SK-N-SH (cell line): Measurements from ENCODE around the gene WDFY2. TPM values are rescaled to one million over a fixed set of nuclear protein-coding genes. Genes with fewer than 3 reads are reported as not detected.

Experiments
- CTCF ChIA-PET: fragments of 300-600, 350-600 bp; formaldehyde crosslinking; extraction: SDS; loops from one replicate; lab custom pipeline; 2021; lab: Yijun Ruan, JAX
- POLR2A ChIA-PET: fragments of 350-600 bp; sonication (Branson Sonifier 250); formaldehyde crosslinking; extraction: SDS; loops from one replicate; lab custom pipeline; 2020; ENCODE audit warnings: antibody characterized with exemption, inconsistent platforms; lab: Yijun Ruan, JAX
- DNase-seq: peaks from one replicate; pipeline ENCODE4 v3.0.0; 2012
- H2AFZ ChIP-seq: fragments of 200-600 bp; sonication (generic); 2 replicates; pipeline ENCODE4 v1.8.1; 2016; ENCODE audit warnings: antibody characterized with exemption, mild to moderate bottlenecking, low read depth
- H3F3A ChIP-seq: fragments of 200-600 bp; sonication (generic); replicated peaks from 2 replicates; pipeline ENCODE3; 2016; ENCODE audit warnings: antibody characterized with exemption, mild to moderate bottlenecking; ENCODE audit not compliant: insufficient read depth
- H3K27ac ChIP-seq, 2 experiments: fragments of 200-500 bp in 1 of 2; fragments of 200-600 bp in 1 of 2; sonication (Bioruptor generic) in 1 of 2; sonication (generic), shearing (Covaris generic) in 1 of 2; 2 replicates each; pipeline versions ENCODE4 v1.5.1 to v1.6.1; 2014 to 2016; ENCODE audit warnings: low read depth in 2 of 2, inconsistent platforms in 1 of 2, low read length in 1 of 2, mild to moderate bottlenecking in 1 of 2, mixed read lengths in 1 of 2
- H3K27me3 ChIP-seq: fragments of 200-600 bp; sonication (generic), shearing (Covaris generic); 2 replicates; pipeline ENCODE4 v1.6.1; 2016; ENCODE audit warnings: mixed run types; ENCODE audit not compliant: insufficient read depth
- H3K36me3 ChIP-seq, 2 experiments: fragments of 200-500 bp in 1 of 2; fragments of 200-600 bp in 1 of 2; sonication (Bioruptor generic) in 1 of 2; sonication (generic) in 1 of 2; replicated peaks in 1 of 2; 2 replicates each; pipeline versions ENCODE3 to v1.5.1; 2014 to 2016; ENCODE audit warnings: low read length in 1 of 2, mild to moderate bottlenecking in 1 of 2; ENCODE audit not compliant: insufficient read depth in 2 of 2, control insufficient read depth in 1 of 2
- H3K4me1 ChIP-seq, 2 experiments: fragments of 200-500 bp in 1 of 2; fragments of 200-600 bp in 1 of 2; sonication (Bioruptor generic) in 1 of 2; sonication (generic), shearing (Covaris generic) in 1 of 2; 2 replicates each; pipeline versions ENCODE4 v1.5.1 to v1.6.1; 2014 to 2016; ENCODE audit warnings: low read depth in 1 of 2, low read length in 1 of 2, mixed run types in 1 of 2; ENCODE audit not compliant: insufficient read depth in 2 of 2, control insufficient read depth in 1 of 2
- H3K4me2 ChIP-seq: fragments of 200-600 bp; sonication (generic), shearing (Covaris generic); 2 replicates; pipeline ENCODE4 v1.6.1; 2017; ENCODE audit warnings: mixed run types
- H3K4me3 ChIP-seq, 2 experiments: fragments of 200-500 bp in 1 of 2; fragments of 200-600 bp in 1 of 2; sonication (Bioruptor generic) in 1 of 2; sonication (generic), shearing (Covaris generic) in 1 of 2; 2 replicates each; pipeline versions ENCODE4 v1.5.1 to v1.8.1; 2014 to 2016; ENCODE audit warnings: low read depth in 2 of 2, inconsistent platforms in 1 of 2, low read length in 1 of 2, mild to moderate bottlenecking in 1 of 2, mixed read lengths in 1 of 2, moderate library complexity in 1 of 2
- H3K79me2 ChIP-seq: fragments of 200-600 bp; sonication (generic); 2 replicates; pipeline ENCODE4 v1.8.1; 2017; ENCODE audit warnings: mild to moderate bottlenecking; ENCODE audit not compliant: insufficient read depth
- H3K9ac ChIP-seq: fragments of 200-600 bp; sonication (generic); 2 replicates; pipeline ENCODE4 v1.6.1; 2017; ENCODE audit warnings: mixed run types
- H3K9me2 ChIP-seq: fragments of 200-600 bp; sonication (generic); 2 replicates; pipeline ENCODE4 v1.6.1; 2017; ENCODE audit warnings: mixed run types
- H3K9me3 ChIP-seq: fragments of 200-600 bp; sonication (generic); 2 replicates; pipeline ENCODE4 v1.6.1; 2017; ENCODE audit warnings: mixed run types, mild to moderate bottlenecking, moderate library complexity
- H4K20me1 ChIP-seq: fragments of 200-600 bp; sonication (generic); 2 replicates; pipeline ENCODE4 v1.6.1; 2017; ENCODE audit warnings: mild to moderate bottlenecking, mixed run types; ENCODE audit not compliant: insufficient read depth
- CTCF ChIP-seq: fragments of 200-600 bp; sonication (generic); IDR thresholded peaks from 2 replicates; pipeline ENCODE4 v1.6.1; 2017; ENCODE audit warnings: antibody characterized with exemption, mild to moderate bottlenecking, moderate library complexity
- ELF1 ChIP-seq: IDR thresholded peaks from 2 replicates; pipeline ENCODE4 v1.4.0; 2012
- FOSL2 ChIP-seq: IDR thresholded peaks from 2 replicates; pipeline ENCODE4 v1.4.0; 2012; ENCODE audit warnings: low read depth, mild to moderate bottlenecking, moderate library complexity, borderline replicate concordance
- FOXM1 ChIP-seq: IDR thresholded peaks from 2 replicates; pipeline ENCODE4 v1.4.0; 2012; ENCODE audit warnings: low read depth, mild to moderate bottlenecking
- IRF3 ChIP-seq: fragments of 150-350 bp; IDR thresholded peaks from 2 replicates; pipeline ENCODE4 v1.6.1; 2016; ENCODE audit warnings: mild to moderate bottlenecking, low read depth, low read length
- MEF2A ChIP-seq: IDR thresholded peaks from 2 replicates; pipeline ENCODE4 v1.4.0; 2012; ENCODE audit warnings: low read depth, borderline replicate concordance
- NFIC ChIP-seq: IDR thresholded peaks from 2 replicates; pipeline ENCODE4 v1.4.0; 2012; ENCODE audit warnings: borderline replicate concordance
- NRF1 ChIP-seq: IDR thresholded peaks from 2 replicates; pipeline ENCODE4 v1.6.1; 2012; ENCODE audit warnings: low read depth, mild to moderate bottlenecking, low read length
- POLR2AphosphoS5 ChIP-seq: IDR thresholded peaks from 2 replicates; pipeline ENCODE4 v1.6.1; 2012; ENCODE audit warnings: low read depth, low read length
- RAD21 ChIP-seq: IDR thresholded peaks from 2 replicates; pipeline ENCODE4 v1.6.1; 2012; ENCODE audit warnings: mild to moderate bottlenecking, low read length
- RCOR1 ChIP-seq: fragments of 150-350 bp; IDR thresholded peaks from 2 replicates; pipeline ENCODE4 v1.6.1; 2017; ENCODE audit warnings: antibody characterized with exemption, low read length
- RFX5 ChIP-seq: IDR thresholded peaks from 2 replicates; pipeline ENCODE4 v1.6.1; 2012; ENCODE audit warnings: mild to moderate bottlenecking, improper control_type of control experiment, low read length
- RXRA ChIP-seq: IDR thresholded peaks from 2 replicates; pipeline ENCODE4 v1.4.0; 2012; ENCODE audit warnings: low read depth, mild to moderate bottlenecking, borderline replicate concordance
- SMC3 ChIP-seq: IDR thresholded peaks from 2 replicates; pipeline ENCODE4 v1.6.1; 2012; ENCODE audit warnings: low read depth, low read length, improper control_type of control experiment
- TAF1 ChIP-seq: IDR thresholded peaks from 2 replicates; pipeline ENCODE4 v1.6.1; 2012; ENCODE audit warnings: low read depth, mild to moderate bottlenecking, low read length, moderate library complexity, borderline replicate concordance
- TEAD4 ChIP-seq: IDR thresholded peaks from 2 replicates; pipeline ENCODE4 v1.4.0; 2012; ENCODE audit warnings: mild to moderate bottlenecking, borderline replicate concordance; ENCODE audit not compliant: insufficient read depth
- USF2 ChIP-seq: fragments of 150-350 bp; IDR thresholded peaks from 2 replicates; pipeline ENCODE4 v1.6.1; 2017; ENCODE audit warnings: antibody characterized with exemption, low read length, low read depth, borderline replicate concordance
- YY1 ChIP-seq: IDR thresholded peaks from 2 replicates; pipeline ENCODE4 v1.4.0; 2012; ENCODE audit warnings: low read depth, mild to moderate bottlenecking
- WGBS: methylation state at CpG from one replicate; pipeline ENCODE4 v1.1.6; 2017; ENCODE audit warnings: low lambda C conversion rate; 5-methylcytosine and 5-hydroxymethylcytosine counted together
- polyA plus RNA-seq, 3 experiments: library from polyadenylated mRNA; depleted of rRNA; stranded (reverse); fragments of >200 nt; gene quantifications; 2 replicates each; pipeline ENCODE4 v1.2.3, GENCODE V29; 2012

WDFY2 gene
- polyA plus RNA-seq, 1 of the 3 experiments (the other 2 are of a cell fraction): 4.1 TPM

GRCh38 chr13:51733374-51734298 is 149.4 kb downstream of the WDFY2 start:
- Histone ChIP-seq H3K4me1 (peaks cover 23 to 30% of the 10 kb centered on the region in 2 experiments), H3K27ac (no peak overlapping the region; a peak in 1 of 4 replicates), H3K9me2 (no peaks in the 10 kb centered on the region), H3K79me2 (no peaks in the 10 kb centered on the region; the same call in 1 of the 2 replicates), H2AFZ (no peak overlapping the region)
- DNase-seq: no peak
- ChIA-PET CTCF (interaction anchor here (1.0 to 1.2 kb wide), 3 partner anchors 9 to 64 kb away, joined by 3 to 4 read pairs (median 4); no protein-coding TSS in a partner anchor), POLR2A (interaction anchor here (0.7 kb wide), 1 partner anchor 299 kb away, joined by 3 read pairs; no protein-coding TSS in a partner anchor)
- TF ChIP-seq SMC3: 0 out of 2 replicates have a peak, but pooled peaks have one; percentile 7
- 0 out of 2 replicates have a peak, but pooled peaks have one; percentile 10 for TF ChIP-seq CTCF
- TF ChIP-seq YY1: no peak
- TF ChIP-seq, all 33 proteins: peak for 2
- no peaks in the 10 kb centered on the region for H3K27me3 ChIP-seq
- no peak overlapping the region for H3K9ac ChIP-seq
- peaks cover 0 to 3% of the 10 kb centered on the region in 2 experiments for H3K36me3 ChIP-seq
- H3F3A ChIP-seq: peaks cover 4% of the 10 kb centered on the region
- H3K4me2 ChIP-seq: no peak overlapping the region
- H4K20me1 ChIP-seq: no peaks in the 10 kb centered on the region
- H3K9me3 ChIP-seq: no peaks in the 10 kb centered on the region
- WGBS: 91% methylated on average over 3 of the region's 3 CpGs
- H3K4me3 ChIP-seq: no peak overlapping the region

- H3K27ac ChIP-seq: peak overlapping the region in 1 of 2 experiments; percentile 6; a peak in 1 of 4 replicates
- 93% methylated on average over 2 of the region's 2 CpGs for WGBS
- no peaks in the 10 kb centered on the region for H3K9me3 ChIP-seq
- no peaks in the 10 kb centered on the region for H4K20me1 ChIP-seq
- H2AFZ ChIP-seq: no peak overlapping the region
- no peak overlapping the region for H3K9ac ChIP-seq
- ChIA-PET POLR2A (no interaction called here), CTCF (interaction anchor here (1.6 kb wide), 1 partner anchor 63 kb away, joined by 4 read pairs; no protein-coding TSS in a partner anchor)
- no peaks in the 10 kb centered on the region for H3K9me2 ChIP-seq
- TF ChIP-seq RCOR1 (no peak), RFX5 (no peak)
- H3F3A ChIP-seq: no peaks in the 10 kb centered on the region
- no peaks in the 10 kb centered on the region for H3K27me3 ChIP-seq
- H3K4me3 ChIP-seq: no peak overlapping the region
- H3K4me2 ChIP-seq: no peak overlapping the region
- H3K36me3 ChIP-seq: peaks cover 0 to 5% of the 10 kb centered on the region in 2 experiments
- DNase-seq: no peak
- no peaks in the 10 kb centered on the region for H3K79me2 ChIP-seq
- H3K4me1 ChIP-seq: peaks cover 18 to 19% of the 10 kb centered on the region in 2 experiments
Observed at GRCh38 chr13:51734786-51735185, 150.5 kb downstream of the WDFY2 start.

GRCh38 chr13:51737609-51738008 is 153.3 kb downstream of the WDFY2 start:
- 98% methylated on average over 3 of the region's 3 CpGs for WGBS
- no peak overlapping the region for H3K4me2 ChIP-seq
- no peak overlapping the region for H3K9ac ChIP-seq
- no peaks in the 10 kb centered on the region for H3K9me3 ChIP-seq
- H3K36me3 ChIP-seq: peaks cover 5 to 14% of the 10 kb centered on the region in 2 experiments
- ChIA-PET POLR2A (no interaction called here), CTCF (no interaction called here)
- H3K4me1 ChIP-seq: peaks cover 14 to 15% of the 10 kb centered on the region in 2 experiments
- no peak overlapping the region for H3K4me3 ChIP-seq
- no peaks in the 10 kb centered on the region for H3F3A ChIP-seq
- no peaks in the 10 kb centered on the region for H4K20me1 ChIP-seq
- H2AFZ ChIP-seq: no peak overlapping the region
- H3K79me2 ChIP-seq: no peaks in the 10 kb centered on the region
- DNase-seq: no peak
- H3K9me2 ChIP-seq: no peaks in the 10 kb centered on the region
- no peaks in the 10 kb centered on the region for H3K27me3 ChIP-seq
- H3K27ac ChIP-seq: no peak overlapping the region
- TF ChIP-seq ELF1 (no peak), TAF1 (no peak), IRF3 (no peak), TEAD4 (no peak), RAD21 (no peak), FOXM1 (no peak), MEF2A (no peak), NFIC (no peak), NRF1 (no peak), RXRA (no peak), POLR2AphosphoS5 (no peak), USF2 (no peak), FOSL2 (no peak)
